HepG2 (cell line): ENCODE data around the gene CCSER1. TPM values are rescaled to one million over a fixed set of nuclear protein-coding genes. Genes with fewer than 3 reads are reported as not detected.

ENCODE experiments used
- ATAC-seq: fragments of 200-7000 bp; cut with Tn5 transposase; 3 replicates; pipeline ENCODE4 v1.9.1; 2020; ENCODE audit warnings: mild to moderate bottlenecking, moderate library complexity
- BruUV-seq: library from RNA; stranded (reverse); fragments of 400-500 nt; replicated peaks from 2 replicates; lab custom pipeline; 2021; lab: Mats Ljungman, UMichigan
- CTCF ChIA-PET: fragments of 300-600 bp; formaldehyde crosslinking; extraction: SDS; loops from one replicate; lab custom pipeline; 2021; ENCODE audit warnings: low total read pairs, inconsistent platforms, low intra/inter-chr PET ratio; lab: Yijun Ruan, JAX
- POLR2A ChIA-PET: fragments of 350-600 bp; sonication (Branson Sonifier 250); formaldehyde crosslinking; loops from one replicate; lab custom pipeline; 2020; ENCODE audit warnings: antibody characterized with exemption, inconsistent platforms; lab: Yijun Ruan, JAX
- DNase-seq: peaks from one replicate; pipeline ENCODE4 v3.0.0-alpha.2; 2015; ENCODE audit warnings: low spot score
- FAIRE-seq: peaks from 3 replicates; lab custom pipeline; 2011; peaks lifted over from hg19 to GRCh38; lab: Jason Lieb, UNC
- H2AFZ ChIP-seq: one replicate; pipeline ENCODE4 v1.6.1; 2011; ENCODE audit warnings: low read length, inconsistent platforms
- H3K27ac ChIP-seq: fragments of 300-600 bp; 3 replicates; pipeline ENCODE4 v1.8.0; 2011; ENCODE audit warnings: mixed run types, mild to moderate bottlenecking, mixed read lengths, low read length, inconsistent platforms; ENCODE audit not compliant: insufficient read depth; ENCODE audit errors: extremely low read length
- H3K27me3 ChIP-seq, 2 experiments: fragments of 200-600 bp in 1 of 2; 2 replicates in 1 of 2; 3 replicates in 1 of 2; pipeline versions ENCODE4 v1.6.0 to v1.8.0; 2011; ENCODE audit warnings: low read length in 2 of 2, mild to moderate bottlenecking in 2 of 2, moderate library complexity in 2 of 2, inconsistent platforms in 1 of 2; ENCODE audit not compliant: insufficient read depth in 2 of 2, control insufficient read depth in 1 of 2
- H3K36me3 ChIP-seq, 2 experiments: fragments of 200-600 bp in 1 of 2; replicated peaks in 1 of 2; 2 replicates in 1 of 2; 3 replicates in 1 of 2; pipeline versions ENCODE4 v1.5.1 to v1.8.0; 2011; ENCODE audit warnings: low read length in 2 of 2, inconsistent platforms in 1 of 2; ENCODE audit not compliant: insufficient read depth in 2 of 2, control insufficient read depth in 1 of 2
- H3K4me1 ChIP-seq: 2 replicates; pipeline ENCODE4 v1.5.1; 2012; ENCODE audit warnings: low read length, inconsistent platforms; ENCODE audit not compliant: insufficient read depth
- H3K4me2 ChIP-seq: 2 replicates; pipeline ENCODE4 v1.6.0; 2011; ENCODE audit warnings: low read depth, low read length, inconsistent platforms
- H3K4me3 ChIP-seq, 3 experiments: fragments of 200-600 bp in 1 of 3; sonication (generic), shearing (Covaris generic) in 1 of 3; replicated peaks in 1 of 3; 2 replicates each; pipeline ENCODE4 v1.5.1; 2011 to 2016; ENCODE audit warnings: low read length in 3 of 3, inconsistent platforms in 2 of 3, low read depth in 2 of 3, mild to moderate bottlenecking in 2 of 3, control low read depth in 1 of 3, mixed read lengths in 1 of 3; ENCODE audit not compliant: insufficient read depth in 1 of 3
- H3K79me2 ChIP-seq: one replicate; pipeline ENCODE4 v1.6.1; 2011; ENCODE audit warnings: low read length, inconsistent platforms; ENCODE audit not compliant: insufficient read depth
- H3K9ac ChIP-seq: 2 replicates; pipeline ENCODE4 v1.6.0; 2011; ENCODE audit warnings: mild to moderate bottlenecking, low read depth, low read length, inconsistent platforms; ENCODE audit not compliant: insufficient read depth
- H3K9me3 ChIP-seq: 2 replicates; pipeline ENCODE4 v1.5.1; 2012; ENCODE audit warnings: mild to moderate bottlenecking, low read length
- H4K20me1 ChIP-seq: 2 replicates; pipeline ENCODE4 v1.6.0; 2011; ENCODE audit warnings: inconsistent platforms, mild to moderate bottlenecking, low read length, moderate library complexity; ENCODE audit not compliant: insufficient read depth
- CAMTA2 ChIP-seq: sonication (generic); formaldehyde crosslinking; IDR thresholded peaks from 2 replicates; pipeline ENCODE4 v1.4.0; 2020; ENCODE audit warnings: mild to moderate bottlenecking, missing genetic modification reagents, borderline replicate concordance
- KIAA2018 ChIP-seq: sonication (generic); formaldehyde crosslinking; IDR thresholded peaks from 2 replicates; pipeline ENCODE4 v1.5.0; 2020; ENCODE audit warnings: mild to moderate bottlenecking, missing genetic modification reagents, borderline replicate concordance
- TOPORS ChIP-seq: sonication (generic); formaldehyde crosslinking; IDR thresholded peaks from 2 replicates; pipeline ENCODE4 v1.8.0; 2023; ENCODE audit warnings: mild to moderate bottlenecking, missing genetic modification reagents
- ZNF101 ChIP-seq: sonication (generic); formaldehyde crosslinking; IDR thresholded peaks from 2 replicates; pipeline ENCODE4 v1.4.0; 2020; ENCODE audit warnings: mild to moderate bottlenecking, low read depth, missing genetic modification reagents, borderline replicate concordance
- ZNF430 ChIP-seq: sonication (generic); formaldehyde crosslinking; IDR thresholded peaks from 2 replicates; pipeline ENCODE4 v1.9.0; 2021; ENCODE audit warnings: mild to moderate bottlenecking, missing genetic modification reagents
- ZNF687 ChIP-seq: sonication (generic); formaldehyde crosslinking; IDR thresholded peaks from 2 replicates; pipeline ENCODE4 v1.5.1; 2020; ENCODE audit warnings: mild to moderate bottlenecking, missing genetic modification reagents, moderate library complexity
- WGBS: methylation state at CpG from one replicate; pipeline ENCODE4 v1.1.6; 2017; ENCODE audit warnings: low lambda C conversion rate; 5-methylcytosine and 5-hydroxymethylcytosine counted together
- in situ Hi-C: cut with HindIII; loops from 2 replicates; pipeline ENCODE4 v1.10.0; 2017; ENCODE audit warnings: low pct_unique_long_range_greater_than_20kb; ENCODE audit not compliant: extremely low pct_ligation_motif_present
- intact Hi-C: fragments of 100-400 bp; cut with micrococcal nuclease; formaldehyde crosslinking; loops from one replicate; pipeline ENCODE4 v1.10.0; 2022; ENCODE audit not compliant: unreplicated experiment
- polyA plus RNA-seq, 8 experiments: library from polyadenylated mRNA; depleted of rRNA in 3 of 8; stranded (reverse) in 7 of 8; unstranded in 1 of 8; fragments of >200 nt; fragmentation: Illumina TruSeq in 4 of 8; extraction: Trizol in 4 of 8; gene quantifications; 2 replicates each; pipeline versions ENCODE4 v1.2.1 to v1.2.3, GENCODE V29; 2011 to 2016; ENCODE audit warnings: low read depth in 4 of 8, missing spikeins in 1 of 8, mixed read lengths in 1 of 8; ENCODE audit not compliant: insufficient read depth in 1 of 8
- total RNA-seq, 5 experiments: library from RNA; depleted of rRNA; stranded (reverse); fragments of >200 nt; fragmentation: Illumina TruSeq; extraction: Trizol; gene quantifications; 2 replicates each; pipeline ENCODE4 v1.2.3, GENCODE V29; 2016; ENCODE audit warnings: low read depth in 1 of 5
- TF ChIP-seq, protein P1 (sequence below): fragments of 450-650 bp; IDR thresholded peaks from 2 replicates; pipeline ENCODE4 v1.6.1; 2017

Gene CCSER1
- total and polyA plus RNA-seq, 2 of the 13 experiments (the other 11 are each of a cell fraction or from before 2014, with no cell fraction given) = not detected

- TF ChIP-seq ZNF687 (CRISPR knock-in tag) = no peak
These were observed 867.8 kb downstream of the CCSER1 start (continued) for GRCh38 chr4:90994851-90995574.

DNA sequence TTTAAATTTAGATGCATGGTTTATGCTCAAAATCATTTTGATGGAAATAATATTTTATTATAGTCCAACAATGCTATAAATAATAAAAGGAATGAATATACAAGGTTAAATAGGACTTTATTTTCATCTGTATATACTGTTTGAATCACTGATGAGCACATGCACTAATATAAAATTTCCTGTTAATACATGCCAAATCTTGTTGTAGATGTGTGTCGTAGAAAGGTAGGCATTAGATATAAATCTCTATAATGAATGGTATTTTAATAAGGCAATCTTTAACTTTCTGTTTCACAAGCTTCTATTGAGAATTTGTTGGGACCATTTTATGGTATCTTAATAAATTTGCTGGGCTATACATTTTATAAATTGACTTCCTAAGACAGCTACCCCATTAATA, 868.8 kb downstream of the CCSER1 start:
- TF ChIP-seq KIAA2018 (CRISPR knock-in tag) (no peak), ZNF430 (CRISPR knock-in tag) (no peak), ZNF101 (CRISPR knock-in tag) (no peak), TOPORS (no peak), CAMTA2 (CRISPR knock-in tag) (no peak)
- TF ChIP-seq, protein P1, sequence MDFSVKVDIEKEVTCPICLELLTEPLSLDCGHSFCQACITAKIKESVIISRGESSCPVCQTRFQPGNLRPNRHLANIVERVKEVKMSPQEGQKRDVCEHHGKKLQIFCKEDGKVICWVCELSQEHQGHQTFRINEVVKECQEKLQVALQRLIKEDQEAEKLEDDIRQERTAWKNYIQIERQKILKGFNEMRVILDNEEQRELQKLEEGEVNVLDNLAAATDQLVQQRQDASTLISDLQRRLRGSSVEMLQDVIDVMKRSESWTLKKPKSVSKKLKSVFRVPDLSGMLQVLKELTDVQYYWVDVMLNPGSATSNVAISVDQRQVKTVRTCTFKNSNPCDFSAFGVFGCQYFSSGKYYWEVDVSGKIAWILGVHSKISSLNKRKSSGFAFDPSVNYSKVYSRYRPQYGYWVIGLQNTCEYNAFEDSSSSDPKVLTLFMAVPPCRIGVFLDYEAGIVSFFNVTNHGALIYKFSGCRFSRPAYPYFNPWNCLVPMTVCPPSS = no peak
- BruUV-seq = no TSS peak
- H3K36me3 ChIP-seq = no peaks in the 10 kb centered on the region
- 0% methylated on average over 1 of the region's 1 CpG for WGBS
- CTCF ChIA-PET = no interaction called here
- H3K9ac ChIP-seq = no peak overlapping the region
- in situ Hi-C loops (no loop called here), intact Hi-C loops (no loop called here)
- H3K4me3 ChIP-seq = no peak overlapping the region
- ATAC-seq = no peak
- no peaks in the 10 kb centered on the region for H3K4me1 ChIP-seq
- H3K79me2 ChIP-seq = no peaks in the 10 kb centered on the region
- no peak overlapping the region for H3K4me2 ChIP-seq
- no peak for DNase-seq
- H3K27me3 ChIP-seq = no peaks in the 10 kb centered on the region
- H3K27ac ChIP-seq = no peak overlapping the region
- H2AFZ ChIP-seq = no peak overlapping the region
- no peak for FAIRE-seq
- H4K20me1 ChIP-seq = no peaks in the 10 kb centered on the region
- no peaks in the 10 kb centered on the region for H3K9me3 ChIP-seq
- POLR2A ChIA-PET = no interaction called here
